ENCODE data around the gene TCF12. TPM values are rescaled to one million over a fixed set of nuclear protein-coding genes. Genes with fewer than 3 reads are reported as not detected.

The TCF12 gene
- total RNA-seq, 4 donors from 2014 or later = 93.9 to 165 (median 111) TPM

DNA sequence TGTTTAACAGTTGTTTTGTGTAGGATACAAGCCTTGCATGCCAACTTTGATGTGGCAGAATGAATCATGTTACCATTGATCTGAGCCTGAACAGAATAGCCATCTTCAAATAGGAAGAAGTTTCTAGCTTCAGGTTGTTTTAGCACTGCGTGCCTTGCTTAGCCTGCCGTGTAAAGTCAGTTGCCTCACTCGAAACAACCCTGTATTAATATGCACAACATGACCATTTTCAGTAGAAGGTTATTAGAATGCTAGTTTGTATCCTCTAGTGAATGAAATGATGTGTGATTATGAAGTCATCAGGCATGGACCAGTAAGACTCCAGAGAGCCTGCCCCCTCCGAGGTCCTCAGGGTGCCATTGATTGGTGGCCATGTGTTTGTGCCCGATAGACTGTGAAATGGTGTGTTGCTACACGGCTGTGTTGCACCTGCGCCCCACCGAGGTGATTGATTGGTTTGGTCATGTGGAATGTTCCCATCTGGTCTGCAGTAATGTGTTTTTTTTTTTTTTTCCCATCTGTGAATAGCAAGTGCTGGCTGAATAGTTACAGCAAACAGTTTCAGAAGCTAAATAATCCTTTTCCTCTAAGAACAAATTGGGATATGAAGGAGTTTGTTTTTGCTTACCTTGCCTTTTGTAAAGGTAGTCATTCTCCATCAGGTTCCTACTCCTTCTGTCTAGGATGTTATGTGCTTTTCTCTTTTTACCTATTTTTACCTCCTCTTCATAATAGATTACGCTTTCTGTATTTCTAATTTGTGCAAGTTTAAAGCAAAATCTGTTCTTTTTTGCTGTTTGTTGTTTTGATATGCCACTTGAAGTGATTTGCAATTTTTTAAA lies 214.9 kb downstream of the TCF12 start:
- TF ChIP-seq, protein P1, sequence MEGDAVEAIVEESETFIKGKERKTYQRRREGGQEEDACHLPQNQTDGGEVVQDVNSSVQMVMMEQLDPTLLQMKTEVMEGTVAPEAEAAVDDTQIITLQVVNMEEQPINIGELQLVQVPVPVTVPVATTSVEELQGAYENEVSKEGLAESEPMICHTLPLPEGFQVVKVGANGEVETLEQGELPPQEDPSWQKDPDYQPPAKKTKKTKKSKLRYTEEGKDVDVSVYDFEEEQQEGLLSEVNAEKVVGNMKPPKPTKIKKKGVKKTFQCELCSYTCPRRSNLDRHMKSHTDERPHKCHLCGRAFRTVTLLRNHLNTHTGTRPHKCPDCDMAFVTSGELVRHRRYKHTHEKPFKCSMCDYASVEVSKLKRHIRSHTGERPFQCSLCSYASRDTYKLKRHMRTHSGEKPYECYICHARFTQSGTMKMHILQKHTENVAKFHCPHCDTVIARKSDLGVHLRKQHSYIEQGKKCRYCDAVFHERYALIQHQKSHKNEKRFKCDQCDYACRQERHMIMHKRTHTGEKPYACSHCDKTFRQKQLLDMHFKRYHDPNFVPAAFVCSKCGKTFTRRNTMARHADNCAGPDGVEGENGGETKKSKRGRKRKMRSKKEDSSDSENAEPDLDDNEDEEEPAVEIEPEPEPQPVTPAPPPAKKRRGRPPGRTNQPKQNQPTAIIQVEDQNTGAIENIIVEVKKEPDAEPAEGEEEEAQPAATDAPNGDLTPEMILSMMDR (IDR thresholded peaks at IDR 0.05) = no peak
- DNase-seq (ENCODE audit: low spot score) (no peak), ATAC-seq (ENCODE audit: low FRiP score) (no peak)

DNA sequence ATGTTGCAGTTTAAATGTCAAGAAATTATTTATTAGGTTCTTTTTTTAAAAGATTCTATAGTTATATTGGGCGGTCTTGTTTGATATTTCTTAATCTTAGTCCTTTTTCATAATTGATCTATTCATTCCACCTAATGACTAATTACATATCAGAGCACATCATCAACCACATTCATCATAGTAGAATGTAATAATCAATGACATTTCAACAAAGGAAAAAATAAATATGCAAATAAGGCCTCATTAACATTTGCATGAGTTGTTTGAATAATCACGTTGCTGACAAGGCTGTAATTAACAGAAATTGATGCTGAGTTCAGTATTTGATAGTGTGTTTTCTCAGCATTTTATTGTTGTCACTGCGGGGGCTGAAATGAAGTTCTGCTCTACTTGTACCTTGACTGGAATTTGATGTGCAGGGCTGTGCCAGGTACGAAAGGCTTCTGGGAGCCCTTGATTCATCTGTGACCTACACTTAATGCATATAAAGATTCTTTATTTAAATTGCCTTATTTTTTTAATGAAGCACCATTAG lies 215.7 kb downstream of the TCF12 start:
- DNase-seq (ENCODE audit: low spot score) (no peak), ATAC-seq (ENCODE audit: low FRiP score) (no peak)
- TF ChIP-seq, protein P1 (IDR thresholded peaks at IDR 0.05) = no peak

DNA sequence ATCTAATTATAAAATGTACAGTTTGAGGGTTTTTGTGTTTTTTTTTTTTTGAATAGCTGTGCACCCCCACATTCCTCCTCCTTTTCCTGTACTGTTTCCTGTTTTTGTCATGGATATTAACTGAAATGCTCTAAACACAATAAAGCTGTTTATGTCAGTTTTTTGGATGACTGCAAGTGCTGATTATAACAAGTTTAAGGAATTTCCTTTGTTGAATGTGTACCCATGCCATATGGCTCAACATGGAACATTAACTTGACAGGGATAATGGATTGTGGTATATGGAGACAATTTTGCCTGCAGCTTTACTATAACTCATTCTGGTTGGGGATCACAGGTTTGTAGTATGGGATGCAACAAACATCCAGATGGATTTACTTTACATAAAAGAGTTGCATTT lies 216.4 kb downstream of the TCF12 start:
- TF ChIP-seq, protein P1 (IDR thresholded peaks at IDR 0.05) = no peak
- DNase-seq (ENCODE audit: low spot score) (no peak), ATAC-seq (ENCODE audit: low FRiP score) (no peak)

DNA sequence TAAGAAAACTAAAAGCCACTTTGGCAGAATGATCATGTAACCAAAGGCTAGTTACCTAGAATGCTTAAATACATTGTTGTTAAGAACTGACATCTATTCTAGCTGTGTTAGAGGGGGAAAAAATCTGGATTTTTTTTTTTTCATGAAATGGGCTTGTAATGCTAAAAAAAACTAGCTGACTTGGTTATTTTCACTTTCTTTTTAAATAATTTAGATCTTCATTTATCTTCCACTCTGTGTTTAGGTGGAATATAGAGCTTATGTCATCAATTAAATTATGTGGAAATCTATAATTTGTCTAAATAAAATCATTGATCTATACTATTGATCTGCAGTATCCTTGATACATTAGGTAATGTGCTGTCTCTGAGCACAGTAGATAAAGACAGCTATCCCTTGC lies 217.4 kb downstream of the TCF12 start:
- no peak for DNase-seq (ENCODE audit: low spot score)
- no peak for ATAC-seq (ENCODE audit: low FRiP score)
- TF ChIP-seq, protein P1 (IDR thresholded peaks at IDR 0.05) = no peak

DNA sequence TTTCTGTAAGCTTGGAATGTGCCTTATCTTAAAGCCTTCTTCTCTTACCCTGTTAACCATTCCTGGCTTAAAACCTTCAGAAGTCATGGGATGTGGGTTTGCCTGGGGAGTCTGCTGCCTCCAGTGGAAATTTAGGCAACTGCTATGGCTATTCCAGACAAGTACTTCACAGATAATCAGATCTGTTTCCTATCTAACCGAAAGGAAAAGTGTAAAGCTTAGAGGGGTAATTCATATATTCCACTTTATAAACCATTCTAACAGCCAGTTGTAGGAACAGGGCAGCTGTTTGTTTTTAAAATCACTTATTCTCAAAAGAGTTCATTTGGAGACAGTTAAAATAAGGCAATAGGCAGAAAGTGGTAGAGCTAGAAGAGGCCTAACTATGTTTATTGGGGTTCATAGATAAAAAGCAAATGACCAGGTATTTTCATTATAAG lies 219.9 kb downstream of the TCF12 start:
- DNase-seq (ENCODE audit: low spot score) = no peak
- TF ChIP-seq, protein P1 (IDR thresholded peaks at IDR 0.05) = no peak
- ATAC-seq (ENCODE audit: low FRiP score) = no peak

DNA sequence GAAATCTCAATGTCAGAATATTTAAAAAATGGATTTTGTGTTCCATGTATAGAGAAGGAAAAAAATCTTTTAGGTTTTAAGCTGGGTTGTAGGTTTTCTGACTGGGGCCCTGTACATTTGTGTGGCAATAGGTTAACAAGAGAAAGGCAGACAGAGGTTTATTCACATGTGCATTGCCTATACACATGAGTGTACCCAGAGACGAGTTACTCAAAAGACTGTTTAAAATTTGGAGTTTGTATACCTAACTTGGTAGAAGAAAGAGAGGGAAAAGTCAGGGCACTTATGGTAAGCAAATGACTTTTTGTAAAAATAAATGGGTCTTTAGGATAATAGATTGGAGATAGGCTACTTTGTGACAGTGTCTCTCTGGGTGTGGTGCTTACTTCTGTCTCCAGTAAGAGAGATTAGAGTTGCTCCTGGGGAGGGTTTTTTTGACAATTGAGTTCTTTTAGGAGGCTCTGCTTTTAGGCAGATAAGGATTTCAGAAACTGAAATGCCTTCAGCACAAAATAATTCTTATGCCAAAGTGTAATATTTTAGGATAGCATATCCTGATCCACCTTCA lies 225.2 kb downstream of the TCF12 start:
- TF ChIP-seq, protein P1 (IDR thresholded peaks at IDR 0.05) = no peak
- DNase-seq (ENCODE audit: low spot score) (no peak), ATAC-seq (ENCODE audit: low FRiP score) (no peak)
